ENCODE data around the gene PXDN.

DNA sequence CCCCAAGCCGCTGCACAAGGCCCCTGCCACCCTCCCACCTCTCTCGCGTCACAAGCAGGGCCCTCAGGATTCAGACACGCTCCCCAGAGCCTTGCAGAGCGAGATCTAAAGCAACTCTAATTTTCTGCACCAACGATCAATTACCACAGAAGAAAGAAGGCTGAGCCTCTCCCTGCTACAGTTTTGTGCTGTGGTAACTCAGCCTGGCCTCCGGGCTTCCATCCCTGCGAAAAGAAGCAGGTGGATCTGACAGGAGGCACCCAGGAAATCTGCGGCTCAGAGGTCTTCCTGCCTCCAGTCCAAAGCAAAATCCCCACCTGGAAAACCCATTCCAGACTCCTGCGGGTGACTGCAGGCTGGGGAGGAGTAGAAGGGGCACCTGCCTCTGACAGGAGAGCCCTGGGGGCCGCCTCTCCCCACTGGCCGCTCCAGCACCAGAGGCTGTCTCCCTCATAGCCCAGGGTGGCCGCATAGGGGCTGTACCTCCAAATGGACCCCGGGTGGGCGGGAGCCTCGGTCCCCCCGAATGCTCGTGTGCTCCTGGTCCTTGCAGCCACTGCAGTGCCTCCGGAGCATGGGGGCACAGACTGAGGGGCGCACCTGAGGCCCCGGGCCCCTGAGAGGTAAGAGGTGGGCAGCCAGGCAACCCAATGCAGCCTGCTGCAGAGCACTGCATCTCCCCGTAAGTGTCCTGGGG, 31.0 kb downstream of the PXDN start:
- TF ChIP-seq, protein P1, sequence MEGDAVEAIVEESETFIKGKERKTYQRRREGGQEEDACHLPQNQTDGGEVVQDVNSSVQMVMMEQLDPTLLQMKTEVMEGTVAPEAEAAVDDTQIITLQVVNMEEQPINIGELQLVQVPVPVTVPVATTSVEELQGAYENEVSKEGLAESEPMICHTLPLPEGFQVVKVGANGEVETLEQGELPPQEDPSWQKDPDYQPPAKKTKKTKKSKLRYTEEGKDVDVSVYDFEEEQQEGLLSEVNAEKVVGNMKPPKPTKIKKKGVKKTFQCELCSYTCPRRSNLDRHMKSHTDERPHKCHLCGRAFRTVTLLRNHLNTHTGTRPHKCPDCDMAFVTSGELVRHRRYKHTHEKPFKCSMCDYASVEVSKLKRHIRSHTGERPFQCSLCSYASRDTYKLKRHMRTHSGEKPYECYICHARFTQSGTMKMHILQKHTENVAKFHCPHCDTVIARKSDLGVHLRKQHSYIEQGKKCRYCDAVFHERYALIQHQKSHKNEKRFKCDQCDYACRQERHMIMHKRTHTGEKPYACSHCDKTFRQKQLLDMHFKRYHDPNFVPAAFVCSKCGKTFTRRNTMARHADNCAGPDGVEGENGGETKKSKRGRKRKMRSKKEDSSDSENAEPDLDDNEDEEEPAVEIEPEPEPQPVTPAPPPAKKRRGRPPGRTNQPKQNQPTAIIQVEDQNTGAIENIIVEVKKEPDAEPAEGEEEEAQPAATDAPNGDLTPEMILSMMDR (IDR thresholded peaks at IDR 0.05; ENCODE audit: low read length) = no peak
- no peak for TF ChIP-seq EZH2 (optimal IDR thresholded peaks at IDR 0.05; ENCODE audit: low read depth, low read length)

Data from MM.1S (cell line).